Measurements from ENCODE around the gene CLSTN2. TPM values are rescaled to one million over a fixed set of nuclear protein-coding genes. Genes with fewer than 3 reads are reported as not detected.

The CLSTN2 gene
- 1 to 10 TPM in 1 of 2 donors, under 1 TPM in 1; 0.82 to 1.3 TPM for total RNA-seq

DNA sequence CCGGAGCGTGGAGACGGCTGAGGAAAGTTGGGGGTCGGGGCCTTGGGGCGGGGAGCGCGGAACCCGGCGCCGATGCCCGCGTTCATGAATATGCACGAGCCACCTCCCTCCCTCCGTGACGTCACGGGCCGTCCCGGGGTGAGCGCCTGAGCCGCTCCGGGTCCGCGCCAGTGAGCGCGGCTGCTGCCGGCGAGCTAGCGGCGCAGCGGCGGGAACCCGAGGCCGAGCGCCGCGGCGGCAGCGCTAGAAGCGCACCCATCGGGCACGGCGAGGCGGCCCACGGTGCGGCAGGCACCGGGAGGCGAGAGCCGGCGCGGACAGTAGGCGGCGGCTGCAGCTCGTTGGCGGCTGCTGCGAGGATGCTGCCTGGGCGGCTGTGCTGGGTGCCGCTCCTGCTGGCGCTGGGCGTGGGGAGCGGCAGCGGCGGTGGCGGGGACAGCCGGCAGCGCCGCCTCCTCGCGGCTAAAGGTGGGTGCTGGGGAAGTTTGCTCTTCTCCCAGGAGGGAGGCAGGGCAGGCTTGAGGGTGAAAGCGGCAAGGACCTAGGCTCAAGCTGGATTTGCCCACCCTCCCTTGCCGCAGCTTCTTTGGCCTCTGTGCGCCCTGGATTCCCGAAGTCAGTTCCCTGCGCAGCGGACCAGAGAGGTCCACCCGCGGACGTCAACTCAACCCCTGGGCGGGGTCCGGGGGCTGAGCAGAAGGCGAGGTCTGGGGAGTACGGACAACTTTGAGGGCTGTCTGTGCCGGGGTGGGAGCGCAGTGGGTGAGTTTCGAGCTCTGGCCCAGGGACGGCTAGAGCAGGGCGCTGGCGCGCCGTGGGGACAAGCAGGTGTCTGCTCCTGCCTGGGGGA lies at the start of gene CLSTN2:
Gene CLSTN2, plus strand, starts transcription at position 170 of the 850 bp plus-strand sequence.
- peak; percentile 45 for DNase-seq
- peaks cover 35% of the 10 kb centered on the region for H3K27me3 ChIP-seq
- peak within 1 kb of the TSS in 1 of 2 donors; percentile 35 for H3K9ac ChIP-seq (ENCODE audit: low read depth in 2 of 2, low read length in 2 of 2)
- no peak within 1 kb of the TSS for H3K27ac ChIP-seq
- peak within 1 kb of the TSS; percentile 23 for H3K4me3 ChIP-seq
- H3K4me1 ChIP-seq: peaks cover 6% of the 10 kb centered on the region
- H3K36me3 ChIP-seq: no peaks in the 10 kb centered on the region
- intact Hi-C loops (cut with DNase I): no loop called here
- no peaks in the 10 kb centered on the region for H3K9me3 ChIP-seq
- TF ChIP-seq, protein P1, sequence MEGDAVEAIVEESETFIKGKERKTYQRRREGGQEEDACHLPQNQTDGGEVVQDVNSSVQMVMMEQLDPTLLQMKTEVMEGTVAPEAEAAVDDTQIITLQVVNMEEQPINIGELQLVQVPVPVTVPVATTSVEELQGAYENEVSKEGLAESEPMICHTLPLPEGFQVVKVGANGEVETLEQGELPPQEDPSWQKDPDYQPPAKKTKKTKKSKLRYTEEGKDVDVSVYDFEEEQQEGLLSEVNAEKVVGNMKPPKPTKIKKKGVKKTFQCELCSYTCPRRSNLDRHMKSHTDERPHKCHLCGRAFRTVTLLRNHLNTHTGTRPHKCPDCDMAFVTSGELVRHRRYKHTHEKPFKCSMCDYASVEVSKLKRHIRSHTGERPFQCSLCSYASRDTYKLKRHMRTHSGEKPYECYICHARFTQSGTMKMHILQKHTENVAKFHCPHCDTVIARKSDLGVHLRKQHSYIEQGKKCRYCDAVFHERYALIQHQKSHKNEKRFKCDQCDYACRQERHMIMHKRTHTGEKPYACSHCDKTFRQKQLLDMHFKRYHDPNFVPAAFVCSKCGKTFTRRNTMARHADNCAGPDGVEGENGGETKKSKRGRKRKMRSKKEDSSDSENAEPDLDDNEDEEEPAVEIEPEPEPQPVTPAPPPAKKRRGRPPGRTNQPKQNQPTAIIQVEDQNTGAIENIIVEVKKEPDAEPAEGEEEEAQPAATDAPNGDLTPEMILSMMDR (IDR thresholded peaks at IDR 0.05): no peak

- Histone ChIP-seq H3K4me1 (no peaks in the 10 kb centered on the region), H3K9me3 (no peaks in the 10 kb centered on the region), H3K36me3 (no peaks in the 10 kb centered on the region), H3K9ac (ENCODE audit: low read depth in 2 of 2, low read length in 2 of 2) (no peak overlapping the region), H3K4me3 (no peak overlapping the region), H3K27ac (no peak overlapping the region), H3K27me3 (no peaks in the 10 kb centered on the region)
- intact Hi-C loops (cut with DNase I): no loop called here
- DNase-seq: no peak
- TF ChIP-seq, protein P1 (IDR thresholded peaks at IDR 0.05): no peak
Measured at GRCh38 chr3:139887431-139887830, 47.6 kb upstream of the CLSTN2 start.

DNA sequence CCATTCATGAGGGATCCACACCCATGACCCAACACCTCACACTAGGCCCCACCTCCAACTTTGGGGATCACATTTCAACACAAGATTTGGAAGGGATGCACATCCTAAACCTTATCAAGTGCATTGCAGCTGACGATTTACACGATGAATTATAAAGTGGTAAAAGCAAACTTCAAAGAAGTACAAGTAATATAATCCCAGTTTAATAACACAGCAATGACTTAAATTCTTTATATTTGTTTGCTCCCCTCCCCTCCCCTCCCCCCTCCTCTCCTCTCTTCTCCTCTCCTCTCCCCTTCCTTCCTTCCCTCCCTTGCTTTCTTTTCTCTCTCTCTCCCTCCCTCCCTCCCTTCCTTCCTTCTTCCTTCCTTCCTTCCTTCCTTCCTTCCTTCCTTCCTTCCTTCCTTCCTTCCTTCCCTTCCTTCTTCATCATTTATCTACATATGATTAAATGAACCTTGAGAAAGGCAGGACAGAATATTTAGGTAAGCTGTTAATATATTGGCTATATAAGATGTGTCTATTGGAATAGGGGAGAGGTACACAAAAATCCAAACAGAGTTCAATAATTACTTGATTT lies 46.3 kb upstream of the CLSTN2 start:
- Histone ChIP-seq H3K9me3 (no peaks in the 10 kb centered on the region), H3K36me3 (no peaks in the 10 kb centered on the region), H3K27me3 (no peaks in the 10 kb centered on the region), H3K4me3 (no peak overlapping the region), H3K9ac (ENCODE audit: low read depth in 2 of 2, low read length in 2 of 2) (no peak overlapping the region), H3K27ac (no peak overlapping the region), H3K4me1 (no peaks in the 10 kb centered on the region)
- intact Hi-C loops (cut with DNase I): no loop called here
- DNase-seq: no peak
- TF ChIP-seq, protein P1 (IDR thresholded peaks at IDR 0.05): no peak

DNA sequence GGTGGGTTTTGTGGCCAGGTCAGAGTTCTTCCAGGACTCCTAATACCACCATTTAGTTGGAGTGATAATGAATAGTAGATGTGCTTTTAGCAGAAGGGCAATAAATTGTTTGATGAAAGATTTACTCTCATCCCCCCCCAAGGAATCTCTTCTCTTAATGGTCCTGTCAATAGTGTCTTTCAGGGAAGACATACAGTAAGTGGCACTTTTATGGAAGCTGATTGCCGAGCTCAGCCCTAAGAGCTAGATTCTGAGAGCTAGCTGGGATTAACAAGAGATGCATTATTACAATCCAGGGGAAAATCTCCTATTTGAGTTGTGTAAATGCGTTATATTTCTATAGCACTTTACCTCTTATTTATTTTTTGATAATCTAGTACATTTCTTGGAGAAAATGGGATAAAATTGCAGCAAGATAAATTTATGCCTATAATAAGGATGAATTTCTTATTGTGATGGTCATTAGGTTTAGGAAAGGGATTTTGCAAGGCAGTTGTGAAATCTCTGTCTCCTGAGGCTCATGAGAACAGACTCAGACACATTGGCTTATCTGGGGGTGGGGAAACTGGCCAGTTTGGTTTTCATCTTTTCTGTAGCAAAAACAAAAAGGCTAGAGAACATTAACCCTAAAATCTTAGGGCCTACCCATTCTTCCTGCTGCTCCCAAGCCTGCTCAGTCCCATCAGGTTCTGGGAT lies 41.6 kb upstream of the CLSTN2 start:
- no peak overlapping the region for H3K9ac ChIP-seq (ENCODE audit: low read depth in 2 of 2, low read length in 2 of 2)
- no peaks in the 10 kb centered on the region for H3K4me1 ChIP-seq
- DNase-seq: no peak
- no peaks in the 10 kb centered on the region for H3K27me3 ChIP-seq
- no peak overlapping the region for H3K4me3 ChIP-seq
- intact Hi-C loops (cut with DNase I): no loop called here
- TF ChIP-seq, protein P1 (IDR thresholded peaks at IDR 0.05): no peak
- no peaks in the 10 kb centered on the region for H3K9me3 ChIP-seq
- no peaks in the 10 kb centered on the region for H3K36me3 ChIP-seq
- H3K27ac ChIP-seq: no peak overlapping the region

DNA sequence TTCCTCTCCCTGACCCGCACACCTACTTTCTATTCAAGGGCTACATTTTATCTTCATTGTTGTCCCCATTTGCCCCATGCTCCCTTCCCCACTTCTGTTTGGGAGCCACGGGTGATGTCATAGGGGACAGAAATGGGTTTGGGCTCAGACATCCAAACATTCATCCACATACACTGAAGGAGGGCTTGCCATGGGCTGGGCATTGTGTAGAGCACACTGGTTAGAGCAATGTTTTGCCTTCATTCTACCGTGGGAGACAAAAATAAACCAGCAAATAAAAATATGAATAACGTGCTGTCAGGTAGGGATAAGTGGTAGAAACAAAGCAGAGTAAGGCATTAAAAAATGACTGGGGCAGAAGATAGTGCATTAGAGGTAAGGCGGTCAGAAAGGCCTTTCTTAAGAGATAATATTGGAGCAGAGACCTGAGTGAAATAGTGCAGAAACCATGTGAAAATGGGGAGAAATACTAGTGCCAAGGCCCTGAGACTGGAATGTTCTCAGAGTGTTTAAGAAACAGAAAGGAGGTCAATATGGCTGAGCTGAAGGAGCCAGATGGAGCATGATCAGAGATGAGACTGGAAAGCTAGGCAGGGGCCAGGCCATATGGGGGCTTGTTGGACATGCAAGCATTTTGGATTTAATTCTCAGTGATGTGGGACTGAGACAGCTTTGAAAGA lies 40.9 kb upstream of the CLSTN2 start:
- no peaks in the 10 kb centered on the region for H3K4me1 ChIP-seq
- TF ChIP-seq, protein P1 (IDR thresholded peaks at IDR 0.05): no peak
- no peak overlapping the region for H3K4me3 ChIP-seq
- intact Hi-C loops (cut with DNase I): no loop called here
- H3K27ac ChIP-seq: no peak overlapping the region
- no peaks in the 10 kb centered on the region for H3K9me3 ChIP-seq
- H3K27me3 ChIP-seq: no peaks in the 10 kb centered on the region
- H3K36me3 ChIP-seq: no peaks in the 10 kb centered on the region
- no peak for DNase-seq
- H3K9ac ChIP-seq (ENCODE audit: low read depth in 2 of 2, low read length in 2 of 2): no peak overlapping the region

Measured in colonic mucosa (tissue), 4 donors.